Karpas-422 (cell line): ENCODE measurements around the gene CNTNAP4. TPM values are rescaled to one million over a fixed set of nuclear protein-coding genes. Genes with fewer than 3 reads are reported as not detected.

Experiments
- DNase-seq: peaks from one replicate; pipeline ENCODE4 v3.0.0-alpha.2; 2015
- H2AFZ ChIP-seq: fragments of 200-600 bp; sonication (generic); 2 replicates; pipeline ENCODE4 v1.6.1; 2014; ENCODE audit warnings: antibody characterized with exemption, low read length, mixed read lengths
- H3K27ac ChIP-seq: fragments of 200-600 bp; sonication (generic); 2 replicates; pipeline ENCODE4 v1.5.1; 2014; ENCODE audit warnings: mild to moderate bottlenecking, low read length, moderate library complexity
- H3K27me3 ChIP-seq: fragments of 200-600 bp; sonication (generic); 2 replicates; pipeline ENCODE4 v1.6.1; 2014; ENCODE audit warnings: low read length, mixed read lengths
- H3K36me3 ChIP-seq: fragments of 200-600 bp; sonication (generic); 2 replicates; pipeline ENCODE4 v1.6.1; 2014; ENCODE audit warnings: low read length, mixed read lengths; ENCODE audit not compliant: insufficient read depth
- H3K4me1 ChIP-seq: fragments of 200-600 bp; sonication (generic); 2 replicates; pipeline ENCODE4 v1.6.1; 2014; ENCODE audit warnings: mild to moderate bottlenecking, low read length, mixed read lengths
- H3K4me2 ChIP-seq: fragments of 200-600 bp; sonication (generic); 2 replicates; pipeline ENCODE4 v1.6.1; 2014; ENCODE audit warnings: low read length, low read depth, mild to moderate bottlenecking; ENCODE audit not compliant: poor library complexity, severe bottlenecking
- H3K4me3 ChIP-seq: fragments of 200-600 bp; sonication (generic); 2 replicates; pipeline ENCODE4 v1.5.1; 2014; ENCODE audit warnings: mild to moderate bottlenecking, antibody characterized with exemption, low read length, mixed read lengths
- H3K79me2 ChIP-seq: fragments of 200-600 bp; sonication (generic); 2 replicates; pipeline ENCODE4 v1.6.1; 2014; ENCODE audit warnings: mild to moderate bottlenecking, low read length, mixed read lengths
- H3K9ac ChIP-seq: fragments of 200-600 bp; sonication (generic); 2 replicates; pipeline ENCODE4 v1.6.0; 2014; ENCODE audit warnings: low read length
- H3K9me2 ChIP-seq: fragments of 200-600 bp; sonication (generic), shearing (Covaris generic); replicated peaks from 2 replicates; pipeline ENCODE4 v1.6.0; 2014; ENCODE audit warnings: mild to moderate bottlenecking, low read length, moderate library complexity; ENCODE audit not compliant: insufficient read depth
- H3K9me3 ChIP-seq: fragments of 300-700, 200-600 bp; sonication (generic); 2 replicates; pipeline ENCODE4 v1.6.1; 2014; ENCODE audit warnings: low read length, mixed read lengths
- H4K20me1 ChIP-seq: fragments of 200-600 bp; sonication (generic); 2 replicates; pipeline ENCODE4 v1.6.1; 2014; ENCODE audit warnings: mild to moderate bottlenecking, antibody characterized with exemption, low read length, low read depth; ENCODE audit not compliant: insufficient read depth
- small RNA-seq: library from RNA; depleted of rRNA; stranded (forward); fragments of <200 nt; gene quantifications from one replicate; pipeline ENCODE3, GENCODE V24; 2014
- total RNA-seq: library from RNA; depleted of rRNA; stranded (reverse); fragments of >200 nt; shearing (Covaris generic); gene quantifications from 2 replicates; pipeline ENCODE4 v1.2.3, GENCODE V29; 2014; ENCODE audit warnings: low replicate concordance

The CNTNAP4 gene
- total RNA-seq, 1 experiment from 2014 or later: 1.8 TPM

DNA sequence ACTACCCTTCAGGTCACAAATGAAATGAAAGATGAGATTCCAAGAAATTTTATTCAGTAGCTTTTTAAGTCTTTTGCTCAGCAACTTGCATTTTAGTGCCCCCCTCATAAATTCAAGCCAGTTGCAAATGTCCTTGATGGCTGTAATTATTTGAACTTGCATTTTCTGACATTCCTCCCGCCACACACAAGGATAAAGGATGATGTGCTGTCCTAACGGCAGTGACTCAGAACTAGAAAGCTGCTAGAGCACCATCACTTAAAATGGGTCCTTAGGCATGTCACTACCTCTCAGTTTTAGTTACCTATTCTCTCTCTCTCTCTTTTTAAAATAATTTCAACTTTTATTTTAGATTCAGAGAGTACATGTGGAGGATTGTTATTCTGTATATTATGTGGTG lies 306.7 kb downstream of the CNTNAP4 start:
- Histone ChIP-seq H2AFZ (no peak overlapping the region), H3K27me3 (0 out of 2 replicates have a peak, but pooled peaks cover 3% of the 10 kb centered on the region), H3K4me1 (no peaks in the 10 kb centered on the region), H3K9me3 (no peaks in the 10 kb centered on the region), H4K20me1 (no peaks in the 10 kb centered on the region), H3K36me3 (no peaks in the 10 kb centered on the region), H3K9me2 (0 out of 2 replicates have a peak, but pooled peaks cover 2% of the 10 kb centered on the region), H3K27ac (no peak overlapping the region), H3K9ac (no peak overlapping the region), H3K4me2 (no peak overlapping the region), H3K4me3 (no peak overlapping the region), H3K79me2 (no peaks in the 10 kb centered on the region)
- DNase-seq: no peak

DNA sequence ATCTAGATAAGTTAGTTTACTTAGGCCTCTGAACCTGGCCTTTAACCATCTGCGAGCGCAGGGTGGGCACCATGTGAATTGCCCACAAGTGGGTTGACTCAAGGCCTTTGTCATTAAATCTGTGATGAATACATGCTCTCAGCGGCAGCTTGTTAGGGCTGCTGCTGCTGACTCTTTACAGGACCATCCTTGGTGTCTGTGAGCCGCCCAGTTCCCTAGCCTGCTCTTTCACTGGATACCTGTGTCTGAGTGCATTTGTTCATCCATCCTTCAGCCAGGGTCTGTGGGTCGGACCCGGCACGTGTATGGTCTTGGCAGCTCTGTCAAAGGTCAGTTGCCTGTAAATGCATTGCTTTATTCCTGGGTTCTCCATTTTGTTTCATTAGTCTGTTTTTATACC lies 321.3 kb downstream of the CNTNAP4 start:
- no peak overlapping the region for H3K4me2 ChIP-seq
- H3K27me3 ChIP-seq: no peaks in the 10 kb centered on the region
- H4K20me1 ChIP-seq: no peaks in the 10 kb centered on the region
- no peaks in the 10 kb centered on the region for H3K9me3 ChIP-seq
- no peak overlapping the region for H2AFZ ChIP-seq
- no peaks in the 10 kb centered on the region for H3K79me2 ChIP-seq
- no peaks in the 10 kb centered on the region for H3K9me2 ChIP-seq
- no peak overlapping the region for H3K9ac ChIP-seq
- H3K27ac ChIP-seq: no peak overlapping the region
- H3K4me1 ChIP-seq: no peaks in the 10 kb centered on the region
- no peak for DNase-seq
- H3K36me3 ChIP-seq: no peaks in the 10 kb centered on the region
- no peak overlapping the region for H3K4me3 ChIP-seq

DNA sequence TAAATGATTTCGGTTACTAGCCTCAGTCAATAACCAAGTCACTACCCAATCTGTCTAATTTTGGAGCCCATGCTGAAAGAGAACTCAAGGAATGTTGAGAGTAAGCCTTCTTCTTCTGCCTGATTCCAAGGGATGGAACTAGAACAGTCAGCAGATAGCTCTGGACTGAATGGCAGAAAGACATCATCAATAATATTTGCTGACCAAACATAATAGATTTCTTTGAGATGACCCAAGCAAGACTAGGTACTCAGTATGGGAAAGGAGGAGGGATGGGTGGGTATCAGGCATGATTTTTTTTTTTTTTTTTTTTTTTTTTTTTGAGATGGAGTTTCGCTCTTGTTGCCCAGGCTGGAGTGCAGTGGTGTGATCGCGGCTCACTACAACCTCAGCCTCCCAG lies 330.1 kb downstream of the CNTNAP4 start:
- H3K27me3 ChIP-seq: no peaks in the 10 kb centered on the region
- H3K27ac ChIP-seq: no peak overlapping the region
- H3K4me1 ChIP-seq: no peaks in the 10 kb centered on the region
- H3K9ac ChIP-seq: no peak overlapping the region
- no peaks in the 10 kb centered on the region for H3K9me2 ChIP-seq
- no peaks in the 10 kb centered on the region for H3K36me3 ChIP-seq
- no peak for DNase-seq
- no peaks in the 10 kb centered on the region for H3K79me2 ChIP-seq
- H3K9me3 ChIP-seq: no peaks in the 10 kb centered on the region
- no peak overlapping the region for H3K4me3 ChIP-seq
- H2AFZ ChIP-seq: no peak overlapping the region
- H4K20me1 ChIP-seq: no peaks in the 10 kb centered on the region
- no peak overlapping the region for H3K4me2 ChIP-seq

Small RNAs within 50 kb of the gene (small RNA-seq; reads per million reads assigned to genes)
- not detected for gene RF00133
- not detected for gene RN7SKP233
